HEK293T (cell line): ENCODE data around the gene MAP2K4.

Experiments used
- CTCF ChIA-PET: fragments of 350-600 bp; formaldehyde crosslinking; extraction: SDS; loops from one replicate; lab custom pipeline; 2021; ENCODE audit warnings: antibody characterized with exemption, inconsistent platforms; lab: Yijun Ruan, JAX
- POLR2A ChIA-PET: fragments of 350-600 bp; formaldehyde crosslinking; extraction: SDS; loops from one replicate; lab custom pipeline; 2020; ENCODE audit warnings: antibody characterized with exemption, inconsistent platforms; lab: Yijun Ruan, JAX
- DNase-seq: peaks from one replicate; pipeline ENCODE4 v3.0.0; 2012; ENCODE audit warnings: mixed read lengths; ENCODE audit errors: extremely low spot score
- ARNT ChIP-seq: fragments of 450-650 bp; IDR thresholded peaks from 2 replicates; pipeline ENCODE4 v1.6.1; 2017; ENCODE audit warnings: mild to moderate bottlenecking
- BHLHE40 ChIP-seq: fragments of 450-650 bp; IDR thresholded peaks from 2 replicates; pipeline ENCODE4 v1.6.1; 2016; ENCODE audit warnings: mild to moderate bottlenecking, moderate library complexity, borderline replicate concordance
- CTBP1 ChIP-seq: fragments of 450-650 bp; IDR thresholded peaks from 2 replicates; pipeline ENCODE4 v1.6.1; 2016; ENCODE audit warnings: borderline replicate concordance
- ELF4 ChIP-seq: fragments of 450-650 bp; IDR thresholded peaks from 2 replicates; pipeline ENCODE4 v1.6.1; 2017; ENCODE audit warnings: antibody characterized with exemption
- FOXA1 ChIP-seq: fragments of 450-650 bp; IDR thresholded peaks from 2 replicates; pipeline ENCODE4 v1.6.1; 2016; ENCODE audit warnings: mild to moderate bottlenecking
- FOXK2 ChIP-seq: fragments of 450-650 bp; IDR thresholded peaks from 2 replicates; pipeline ENCODE4 v1.6.1; 2016; ENCODE audit warnings: mild to moderate bottlenecking
- FOXM1 ChIP-seq: fragments of 450-650 bp; IDR thresholded peaks from 2 replicates; pipeline ENCODE4 v1.6.1; 2017; ENCODE audit warnings: mild to moderate bottlenecking, borderline replicate concordance
- HDGF ChIP-seq: fragments of 450-650 bp; IDR thresholded peaks from 2 replicates; pipeline ENCODE4 v1.6.1; 2017; ENCODE audit warnings: antibody characterized with exemption, borderline replicate concordance
- L3MBTL2 ChIP-seq: fragments of 450-650 bp; conservative IDR thresholded peaks from 2 replicates; pipeline ENCODE4 v1.6.1; 2016; ENCODE audit warnings: mild to moderate bottlenecking
- LEF1 ChIP-seq: fragments of 450-650 bp; IDR thresholded peaks from 2 replicates; pipeline ENCODE4 v1.6.1; 2017; ENCODE audit warnings: mild to moderate bottlenecking, borderline replicate concordance
- NFRKB ChIP-seq: fragments of 450-650 bp; IDR thresholded peaks from 2 replicates; pipeline ENCODE4 v1.6.1; 2016; ENCODE audit warnings: mild to moderate bottlenecking, moderate library complexity
- PKNOX1 ChIP-seq: fragments of 450-650 bp; IDR thresholded peaks from 2 replicates; pipeline ENCODE4 v1.6.1; 2016
- SP1 ChIP-seq: fragments of 450-650 bp; IDR thresholded peaks from 2 replicates; pipeline ENCODE4 v1.6.1; 2017
- SUZ12 ChIP-seq: fragments of 450-650 bp; IDR thresholded peaks from 2 replicates; pipeline ENCODE4 v1.6.1; 2016; ENCODE audit warnings: mild to moderate bottlenecking
- TARDBP ChIP-seq: fragments of 450-650 bp; IDR thresholded peaks from 2 replicates; pipeline ENCODE4 v1.6.1; 2016
- ZNF384 ChIP-seq: fragments of 450-650 bp; IDR thresholded peaks from 2 replicates; pipeline ENCODE4 v1.6.1; 2016

MAP2K4 gene

GRCh38 chr17:12028611-12029010, 7.9 kb downstream of the MAP2K4 start:
- no peak for TF ChIP-seq ZNF384
- no peak for TF ChIP-seq NFRKB
- no peak for TF ChIP-seq HDGF
- TF ChIP-seq ELF4: no peak
- no peak for TF ChIP-seq CTBP1
- TF ChIP-seq BHLHE40: no peak
- no peak for TF ChIP-seq L3MBTL2
- no peak for TF ChIP-seq FOXA1
- no peak for TF ChIP-seq TARDBP
- no peak for TF ChIP-seq FOXM1
- TF ChIP-seq FOXK2: no peak
- no peak for TF ChIP-seq LEF1
- TF ChIP-seq PKNOX1: no peak
- no peak for TF ChIP-seq ARNT
- no peak for TF ChIP-seq SP1
- no peak for TF ChIP-seq SUZ12
- CTCF ChIA-PET: no interaction called here
- DNase-seq: no peak
- POLR2A ChIA-PET: interaction anchor here (1.7 kb wide), 1 partner anchor 31 kb away, joined by 4 read pairs; the partner anchor contains the start of gene ZNF18

- DNase-seq: no peak
- TF ChIP-seq FOXA1 (no peak), CTBP1 (no peak), NFRKB (no peak), ARNT (no peak), PKNOX1 (no peak), L3MBTL2 (no peak), BHLHE40 (no peak)
- ChIA-PET POLR2A (no interaction called here), CTCF (no interaction called here)
Measured at GRCh38 chr17:12034538-12034937, 13.9 kb downstream of the MAP2K4 start.

- ChIA-PET POLR2A (no interaction called here), CTCF (no interaction called here)
- DNase-seq: no peak
- TF ChIP-seq PKNOX1: peak; percentile 60; the same call in 1 of the 2 replicates
- TF ChIP-seq FOXM1: no peak
Measured at GRCh38 chr17:12035673-12036072, 15.0 kb downstream of the MAP2K4 start.

- ChIA-PET POLR2A (interaction anchor here (1.4 to 3.0 kb wide), 2 partner anchors 16 to 41 kb away, joined by 3 to 10 read pairs; partner anchors contain the start of gene ZNF18), CTCF (no interaction called here)
- no peak for TF ChIP-seq ZNF384
- TF ChIP-seq HDGF: no peak
- no peak for TF ChIP-seq SUZ12
- DNase-seq: no peak
Measured at GRCh38 chr17:12037970-12038369, 17.3 kb downstream of the MAP2K4 start.

- POLR2A ChIA-PET: interaction anchor here (3.0 kb wide), 1 partner anchor 43 kb away, joined by 10 read pairs; the partner anchor contains the start of gene ZNF18
- TF ChIP-seq ARNT (no peak), HDGF (no peak), FOXM1 (no peak), SUZ12 (no peak), CTBP1 (no peak), SP1 (no peak)
- no peak for DNase-seq
- CTCF ChIA-PET: no interaction called here
Measured at GRCh38 chr17:12040478-12040877, 19.8 kb downstream of the MAP2K4 start.

GRCh38 chr17:12041312-12041711, 20.6 kb downstream of the MAP2K4 start:
- ChIA-PET POLR2A (interaction anchor here (1.3 kb wide), 1 partner anchor 44 kb away, joined by 4 read pairs; the partner anchor contains the start of gene ZNF18), CTCF (no interaction called here)
- DNase-seq: no peak
- TF ChIP-seq ELF4 (no peak), ZNF384 (no peak), BHLHE40 (no peak), SP1 (no peak), ARNT (no peak), FOXK2 (no peak), CTBP1 (no peak), SUZ12 (no peak), PKNOX1 (no peak), TARDBP (no peak), HDGF (no peak), LEF1 (no peak), NFRKB (no peak), L3MBTL2 (no peak), FOXA1 (no peak), FOXM1 (no peak)

GRCh38 chr17:12043702-12044101, 23.0 kb downstream of the MAP2K4 start:
- DNase-seq: no peak
- POLR2A ChIA-PET: no interaction called here
- CTCF ChIA-PET: no interaction called here
- TF ChIP-seq LEF1 (no peak), FOXK2 (no peak), HDGF (no peak), FOXM1 (no peak), NFRKB (no peak), PKNOX1 (no peak), L3MBTL2 (no peak), CTBP1 (no peak), ELF4 (no peak), FOXA1 (no peak), SUZ12 (no peak), SP1 (no peak), ZNF384 (no peak)
